ENCODE results near the gene POLE.

POLE gene

GRCh38 chr12:132574271-132574996, 112.7 kb downstream of the POLE start:
- no peak for DNase-seq
